NOMO-1 treated with DMSO at 0.1 percent for 48 hours (cell line): ENCODE results near the gene ANKS1A.
A peak's percentile ranks its signal among the peaks of the same experiment; 100 is the strongest.

ENCODE experiments used
- DNase-seq: peaks from one replicate; lab custom pipeline; 2025; ENCODE audit not compliant: unreplicated experiment; lab: John Stamatoyannopoulos, UW

Gene ANKS1A

GRCh38 chr6:34957231-34957783 lies 68.3 kb downstream of the ANKS1A start:
- no peak for DNase-seq

DNA sequence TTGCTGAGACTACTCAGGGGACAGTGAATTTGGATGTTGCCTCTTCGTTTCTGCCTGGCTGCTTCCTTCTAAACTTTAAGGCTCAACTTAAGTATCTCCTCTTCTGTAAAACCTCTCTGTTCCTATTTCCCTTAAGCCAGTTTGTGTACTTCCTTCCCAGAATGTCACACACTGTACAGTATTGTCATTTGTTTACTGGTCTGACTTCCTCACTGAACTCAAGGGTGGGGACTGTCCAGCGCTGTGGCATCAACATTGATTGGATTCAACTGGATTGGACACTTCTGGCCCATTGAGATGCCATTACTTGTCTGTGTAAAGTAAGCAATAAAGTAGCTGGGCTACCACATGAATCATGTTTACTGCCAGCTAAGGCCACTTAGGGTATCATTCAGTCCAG lies 69.7 kb downstream of the ANKS1A start:
- DNase-seq = no peak

GRCh38 chr6:34959224-34959623 lies 70.2 kb downstream of the ANKS1A start:
- no peak for DNase-seq

DNA sequence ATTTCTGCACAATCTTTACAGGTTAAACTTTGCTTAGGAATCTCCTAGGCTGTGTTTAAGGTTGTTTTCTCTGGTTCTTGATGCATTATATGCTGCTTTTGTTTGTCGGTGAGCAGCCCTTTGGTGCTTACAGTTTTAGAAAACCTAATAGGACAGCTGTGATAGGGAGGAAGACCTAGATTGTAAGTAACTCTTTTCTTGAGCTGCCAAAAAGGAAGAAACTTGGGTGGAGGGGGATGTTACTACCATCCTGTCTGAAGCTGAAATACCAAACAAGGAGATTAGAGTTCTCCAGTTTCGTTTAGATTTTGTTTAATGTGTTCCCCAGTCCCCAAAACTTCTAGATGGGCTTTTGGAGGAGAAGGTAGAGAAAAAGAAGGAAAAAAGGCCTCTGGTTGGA lies 72.0 kb downstream of the ANKS1A start:
- DNase-seq = no peak

DNA sequence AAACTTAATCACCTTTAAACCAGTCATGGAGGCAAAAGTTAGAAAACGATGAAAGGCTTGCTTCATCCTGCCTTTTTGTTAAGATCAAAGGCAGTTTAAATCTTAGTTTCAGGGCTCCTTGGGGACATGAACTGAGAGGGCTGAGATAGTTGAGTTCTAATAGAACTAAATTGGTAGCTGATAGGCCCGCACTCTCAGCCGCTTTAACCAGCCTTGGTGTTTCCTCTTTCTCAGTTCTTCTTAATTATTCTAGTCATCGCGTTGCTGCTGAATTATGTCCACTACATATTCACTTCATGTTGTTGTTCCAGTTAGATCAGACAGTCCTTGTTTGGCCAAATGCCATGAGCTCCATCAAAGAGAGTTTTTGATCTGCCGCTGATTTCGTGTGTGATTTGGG lies 72.5 kb downstream of the ANKS1A start:
- peak; percentile 8 for DNase-seq

GRCh38 chr6:34964564-34964963 lies 75.5 kb downstream of the ANKS1A start:
- no peak for DNase-seq

DNA sequence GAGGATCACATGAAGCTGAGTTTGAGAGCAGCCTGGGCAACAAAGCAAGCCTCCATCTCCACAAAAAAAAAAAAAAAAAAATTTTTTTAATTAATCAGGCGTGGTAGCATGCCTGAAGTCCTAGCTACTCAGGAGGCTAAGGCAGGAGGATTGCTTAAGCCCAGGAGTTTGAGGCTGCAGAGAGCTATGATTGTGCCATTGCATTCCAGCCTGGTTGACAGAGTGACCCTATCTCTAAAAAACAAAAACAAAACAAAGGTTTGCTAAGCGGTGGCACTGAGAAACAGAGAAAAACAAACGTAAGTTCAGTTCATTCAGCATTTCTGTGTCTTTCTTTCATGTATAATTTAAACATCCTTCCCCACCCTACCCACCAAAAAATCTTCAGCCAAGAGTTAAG lies 78.4 kb downstream of the ANKS1A start:
- DNase-seq = no peak

- no peak for DNase-seq
These were observed 80.7 kb downstream of the ANKS1A start for GRCh38 chr6:34969662-34970265.

DNA sequence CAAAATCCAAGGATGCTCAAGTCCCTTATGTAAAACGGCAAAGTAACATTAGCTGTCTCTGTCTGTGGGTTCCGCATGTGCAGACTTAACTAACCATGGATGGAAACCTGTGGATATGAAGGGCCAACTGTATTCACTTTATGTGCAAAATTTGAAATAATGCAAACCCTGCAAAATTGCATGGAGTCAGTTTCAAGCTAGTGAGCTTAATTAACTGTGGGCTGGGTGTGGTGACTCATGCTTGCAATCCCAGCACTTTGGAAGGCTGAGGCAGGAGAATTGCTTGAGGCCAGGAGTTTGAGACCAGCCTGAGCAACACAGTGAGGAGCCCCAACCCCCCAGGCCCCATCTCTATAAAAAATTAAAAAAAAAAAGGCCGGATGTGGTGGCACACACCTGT lies 81.4 kb downstream of the ANKS1A start:
- DNase-seq = no peak

DNA sequence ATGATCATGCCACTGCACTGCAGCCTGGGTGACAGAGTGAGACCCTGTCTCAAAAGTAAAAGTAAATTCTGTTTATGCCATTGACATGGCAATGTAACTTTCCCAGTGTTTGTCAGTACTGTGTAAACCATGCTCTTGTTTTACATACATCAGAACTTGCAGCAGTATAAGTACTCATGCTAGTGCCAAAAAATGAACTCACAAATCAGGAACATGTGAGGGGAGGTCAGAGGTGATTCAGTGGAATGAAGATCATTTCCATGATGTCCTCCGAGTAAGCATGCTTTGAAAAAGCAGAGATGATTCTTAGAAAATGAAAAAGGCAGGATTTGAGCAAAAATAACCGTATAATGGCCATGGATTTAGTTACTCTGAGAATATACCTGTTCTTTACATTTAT lies 81.9 kb downstream of the ANKS1A start:
- no peak for DNase-seq

- no peak for DNase-seq
These were observed 84.6 kb downstream of the ANKS1A start for GRCh38 chr6:34973547-34974248.

GRCh38 chr6:34974249-34974642 lies 85.2 kb downstream of the ANKS1A start:
- no peak for DNase-seq

- DNase-seq = no peak
These were observed 87.2 kb downstream of the ANKS1A start for GRCh38 chr6:34976239-34976638.

GRCh38 chr6:34979218-34979617 lies 90.2 kb downstream of the ANKS1A start:
- DNase-seq = no peak

DNA sequence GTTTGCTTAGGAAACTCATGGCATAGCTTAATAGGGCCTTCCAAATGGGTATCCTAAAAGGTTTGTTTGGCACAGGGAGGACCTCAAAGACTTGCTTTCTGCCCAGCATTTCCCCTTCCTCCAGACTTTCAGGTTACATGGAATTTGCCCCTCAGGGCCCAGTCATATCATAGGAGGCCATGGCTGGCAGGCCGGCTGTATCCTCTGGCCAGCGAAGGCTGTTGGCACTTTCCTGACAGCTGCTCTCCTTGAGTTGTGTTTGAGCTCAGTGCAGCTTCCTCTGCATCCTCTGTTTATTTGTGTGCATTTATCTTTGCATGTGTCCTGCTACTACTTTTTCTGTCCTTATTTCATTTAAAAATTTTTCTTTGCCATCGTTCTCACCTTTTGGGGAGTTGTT lies 90.9 kb downstream of the ANKS1A start:
- no peak for DNase-seq

GRCh38 chr6:34981366-34981765 lies 92.3 kb downstream of the ANKS1A start:
- DNase-seq = no peak

DNA sequence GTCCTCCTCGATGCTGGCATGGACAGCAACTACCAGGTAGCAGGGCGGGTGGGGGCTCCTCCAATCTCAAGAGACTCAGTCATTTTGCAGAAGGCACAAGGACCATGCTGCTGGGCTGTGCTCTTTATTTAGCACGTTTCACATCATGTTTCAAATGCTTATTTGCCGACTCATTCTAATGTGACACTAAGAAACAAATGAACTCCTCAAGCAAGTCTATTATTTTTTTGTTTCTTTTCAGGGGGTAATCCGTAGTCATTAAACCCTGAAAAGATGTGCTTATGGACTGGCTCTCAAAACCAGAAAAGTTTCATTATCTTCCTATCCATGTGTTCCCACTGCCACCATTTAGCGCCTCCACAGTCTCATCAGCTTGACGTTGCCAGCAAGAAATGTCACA lies 92.9 kb downstream of the ANKS1A start:
- DNase-seq = no peak

- no peak for DNase-seq
These were observed 93.4 kb downstream of the ANKS1A start for GRCh38 chr6:34982424-34982852.

DNA sequence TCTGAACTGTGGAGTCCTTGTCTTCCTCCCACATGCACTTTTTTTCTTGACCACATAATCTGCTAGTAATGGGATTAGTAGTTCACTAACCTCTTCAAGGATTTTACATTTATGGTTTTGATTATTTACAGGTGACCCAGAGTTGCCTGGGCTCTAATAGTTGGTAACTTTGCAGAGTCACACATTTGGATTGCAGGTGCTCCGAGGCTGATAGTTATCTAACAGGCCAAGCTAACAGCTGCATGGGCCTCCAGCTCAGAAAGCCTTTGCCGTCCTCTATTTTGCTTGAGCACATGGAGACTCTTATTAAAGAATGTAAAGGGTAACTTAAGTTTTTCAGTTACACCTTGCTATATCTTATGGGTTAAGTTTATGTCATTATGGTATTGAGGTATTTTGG lies 95.4 kb downstream of the ANKS1A start:
- no peak for DNase-seq

DNA sequence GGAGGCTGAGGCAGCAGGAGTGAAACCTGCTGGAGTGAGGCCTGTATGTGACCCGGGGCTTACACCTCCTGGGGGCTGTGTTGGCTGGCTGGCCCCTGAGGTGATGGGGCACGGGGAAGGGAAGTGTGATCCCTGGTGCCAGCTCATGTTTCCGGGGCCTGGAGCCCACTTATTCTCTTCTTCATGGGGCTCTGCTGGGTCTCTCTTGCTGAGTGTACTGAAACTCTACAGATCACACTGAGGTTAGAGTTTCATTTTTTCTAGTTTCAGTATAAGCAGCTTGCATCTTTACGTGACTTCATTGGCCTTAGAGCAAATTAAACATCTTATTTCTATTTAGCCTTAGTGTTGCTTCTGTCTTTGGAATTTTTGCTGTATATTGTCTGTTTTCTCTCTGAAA lies 96.2 kb downstream of the ANKS1A start:
- no peak for DNase-seq

DNA sequence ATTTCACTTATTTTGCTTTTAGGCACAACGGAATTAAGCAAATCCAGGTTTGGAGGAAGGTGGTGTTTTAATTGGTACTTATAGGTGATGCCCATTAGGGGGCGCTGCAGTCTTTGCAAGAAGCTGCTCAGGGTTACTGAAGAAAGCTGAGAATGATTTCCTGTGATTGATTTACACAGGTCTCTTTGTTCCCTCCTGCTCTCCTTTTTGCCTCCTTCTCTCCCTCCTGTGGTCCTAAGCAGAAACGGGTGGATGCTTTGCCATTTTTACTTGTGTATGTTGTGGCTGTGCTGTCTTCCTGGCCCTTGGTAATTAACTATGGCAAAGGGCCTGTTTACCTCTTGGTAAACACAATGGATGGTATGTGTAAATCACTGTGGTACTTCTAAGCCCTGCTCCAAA lies 97.8 kb downstream of the ANKS1A start:
- peak; percentile 72 for DNase-seq

DNA sequence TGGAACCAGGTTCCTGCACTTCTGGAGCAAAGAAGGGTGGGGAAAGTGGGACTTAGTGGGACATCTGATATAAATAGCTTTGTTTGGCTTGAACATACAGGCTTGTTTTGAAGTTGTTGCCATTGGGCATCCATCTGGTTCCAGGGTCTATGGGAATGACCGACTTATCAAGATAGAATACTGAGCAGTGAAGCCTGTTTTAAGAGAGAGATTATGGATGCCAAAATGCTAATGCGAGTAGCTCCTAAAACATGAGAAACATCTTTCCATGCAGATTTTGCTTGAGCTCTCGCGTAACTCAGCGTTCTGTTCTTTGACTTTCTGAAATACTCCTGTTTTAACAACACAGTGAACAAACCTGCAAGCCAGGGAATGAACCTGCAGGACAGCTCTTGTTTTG lies 98.5 kb downstream of the ANKS1A start:
- DNase-seq = no peak
